VCaP (cell line): Measurements from ENCODE around the gene ENAH.

ENCODE experiments used
- H3K27ac ChIP-seq: fragments of 450-650 bp; 2 replicates; pipeline ENCODE4 v1.5.1; 2017
- TF ChIP-seq, protein P1 (sequence below): fragments of 450-650 bp; conservative IDR thresholded peaks from 2 replicates; pipeline ENCODE4 v1.5.1; 2017; ENCODE audit warnings: mild to moderate bottlenecking, moderate library complexity

Gene ENAH

DNA sequence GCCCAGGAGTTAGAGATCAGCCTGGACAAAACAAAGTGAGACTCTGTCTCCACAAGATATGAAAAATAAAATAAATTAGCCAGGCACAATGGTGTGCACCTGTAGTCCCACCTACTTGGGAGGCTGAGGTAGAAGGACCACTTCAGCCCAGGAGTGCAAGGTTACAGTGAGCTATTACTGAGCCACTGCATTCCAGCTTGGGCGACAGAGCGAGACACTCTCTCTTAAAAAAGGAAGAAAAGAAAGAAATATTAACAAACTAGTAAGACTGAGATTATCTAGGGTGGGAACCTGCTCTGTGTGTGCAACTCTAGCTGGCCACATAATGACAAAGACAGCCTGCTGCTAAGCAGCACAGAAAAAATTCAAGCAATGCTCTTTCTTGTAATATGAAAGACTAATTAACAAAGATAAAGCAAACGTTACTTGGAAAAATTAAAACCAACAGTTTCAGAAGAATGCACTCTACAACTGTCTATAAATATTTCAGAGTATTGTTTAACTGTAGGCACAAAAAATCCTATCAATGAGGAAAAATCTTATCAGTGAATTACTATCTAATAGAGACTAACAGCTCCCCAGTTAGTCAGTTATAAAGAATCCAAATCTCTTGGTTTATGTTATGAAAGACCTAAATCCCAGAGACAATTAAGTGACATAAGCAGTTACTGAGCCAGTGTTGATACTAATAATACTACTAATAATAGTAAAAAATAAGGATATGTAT lies 74.5 kb downstream of the ENAH start:
- H3K27ac ChIP-seq, result no peak overlapping the region
- TF ChIP-seq, protein P1, sequence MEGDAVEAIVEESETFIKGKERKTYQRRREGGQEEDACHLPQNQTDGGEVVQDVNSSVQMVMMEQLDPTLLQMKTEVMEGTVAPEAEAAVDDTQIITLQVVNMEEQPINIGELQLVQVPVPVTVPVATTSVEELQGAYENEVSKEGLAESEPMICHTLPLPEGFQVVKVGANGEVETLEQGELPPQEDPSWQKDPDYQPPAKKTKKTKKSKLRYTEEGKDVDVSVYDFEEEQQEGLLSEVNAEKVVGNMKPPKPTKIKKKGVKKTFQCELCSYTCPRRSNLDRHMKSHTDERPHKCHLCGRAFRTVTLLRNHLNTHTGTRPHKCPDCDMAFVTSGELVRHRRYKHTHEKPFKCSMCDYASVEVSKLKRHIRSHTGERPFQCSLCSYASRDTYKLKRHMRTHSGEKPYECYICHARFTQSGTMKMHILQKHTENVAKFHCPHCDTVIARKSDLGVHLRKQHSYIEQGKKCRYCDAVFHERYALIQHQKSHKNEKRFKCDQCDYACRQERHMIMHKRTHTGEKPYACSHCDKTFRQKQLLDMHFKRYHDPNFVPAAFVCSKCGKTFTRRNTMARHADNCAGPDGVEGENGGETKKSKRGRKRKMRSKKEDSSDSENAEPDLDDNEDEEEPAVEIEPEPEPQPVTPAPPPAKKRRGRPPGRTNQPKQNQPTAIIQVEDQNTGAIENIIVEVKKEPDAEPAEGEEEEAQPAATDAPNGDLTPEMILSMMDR, result no peak

DNA sequence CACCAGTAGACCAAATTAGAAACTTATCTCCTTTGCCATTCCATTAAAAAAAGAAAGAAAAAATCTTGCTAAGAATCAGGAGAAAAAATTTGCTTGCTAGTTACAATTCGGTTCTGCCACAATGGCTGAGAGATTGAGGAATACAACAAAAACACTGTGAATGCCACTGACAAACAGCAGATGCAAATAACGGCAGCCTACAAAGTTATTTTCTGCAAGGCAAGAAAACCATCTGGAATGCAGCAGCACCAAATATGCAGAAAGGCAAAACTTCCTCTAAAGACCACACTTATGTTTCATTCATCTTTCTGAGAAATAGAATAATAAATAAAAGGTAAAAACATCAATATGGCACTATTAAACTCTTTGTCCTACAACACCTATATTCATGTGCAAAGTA lies 75.7 kb downstream of the ENAH start:
- H3K27ac ChIP-seq, result no peak overlapping the region
- TF ChIP-seq, protein P1, result no peak

GRCh38 chr1:225573216-225573615 lies 79.7 kb downstream of the ENAH start:
- TF ChIP-seq, protein P1, result no peak
- no peak overlapping the region for H3K27ac ChIP-seq

- TF ChIP-seq, protein P1, result peak; percentile 27; the same call in 1 of the 2 replicates
- H3K27ac ChIP-seq, result no peak overlapping the region
These were observed 80.5 kb downstream of the ENAH start for GRCh38 chr1:225572422-225572821.

- TF ChIP-seq, protein P1, result no peak; the same call in 1 of the 2 replicates
- no peak overlapping the region for H3K27ac ChIP-seq
These were observed 85.1 kb downstream of the ENAH start for GRCh38 chr1:225567789-225568188.

DNA sequence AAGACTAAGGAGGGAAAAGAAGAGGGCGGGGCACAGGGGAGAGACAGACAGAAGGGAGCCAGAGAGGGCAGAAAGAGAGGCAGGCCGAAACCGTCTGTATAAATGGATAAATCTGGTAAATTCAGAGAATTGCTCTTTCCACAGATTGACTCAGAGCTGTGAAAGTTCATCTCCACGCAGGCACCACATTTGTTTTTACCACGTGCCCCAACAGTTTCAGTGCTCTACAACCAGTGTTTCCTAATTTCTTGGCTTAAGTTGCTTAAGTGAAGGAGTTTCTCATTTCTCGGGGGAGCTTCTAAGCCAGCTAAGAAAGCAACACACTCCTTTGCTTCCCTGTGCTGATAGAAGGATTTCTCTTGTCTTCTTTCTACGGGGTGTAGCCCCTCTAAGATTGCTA lies 87.1 kb downstream of the ENAH start:
- TF ChIP-seq, protein P1, result no peak
- no peak overlapping the region for H3K27ac ChIP-seq

GRCh38 chr1:225561675-225562074 lies 91.2 kb downstream of the ENAH start:
- TF ChIP-seq, protein P1, result no peak
- H3K27ac ChIP-seq, result no peak overlapping the region
